RPMI8226 (cell line): ENCODE results near the gene SLC16A13.
"Not testable (repeated sequence)": the region's sequence is repeated elsewhere in the genome, so short reads cannot be mapped to it uniquely, and the experiment has no call there.

ENCODE experiments used
- DNase-seq: peaks from one replicate; pipeline ENCODE4 v3.0.0-alpha.2; 2015

The SLC16A13 gene

GRCh38 chr17:7068268-7068667 lies 32.5 kb downstream of the SLC16A13 start:
- DNase-seq = no peak

- DNase-seq = no peak
Observed at GRCh38 chr17:7070712-7071111, 34.9 kb downstream of the SLC16A13 start.

GRCh38 chr17:7072406-7072805 lies 36.6 kb downstream of the SLC16A13 start:
- DNase-seq = no peak

GRCh38 chr17:7074931-7075330 lies 39.1 kb downstream of the SLC16A13 start:
- no peak for DNase-seq

GRCh38 chr17:7077911-7078546 lies 42.2 kb downstream of the SLC16A13 start:
- DNase-seq = no peak

- no peak for DNase-seq
Observed at GRCh38 chr17:7078711-7079110, 42.9 kb downstream of the SLC16A13 start.

- no peak for DNase-seq
Observed at GRCh38 chr17:7079581-7080455, 44.0 kb downstream of the SLC16A13 start, which contains the start of gene CLEC10A. CLEC10A (minus strand) TSS chr17:7080251; CDS start chr17:7078812, 1,439 bp downstream.

- DNase-seq = no peak
Observed at GRCh38 chr17:7080456-7081041, 44.7 kb downstream of the SLC16A13 start.

GRCh38 chr17:7081341-7082062 lies 45.7 kb downstream of the SLC16A13 start:
- DNase-seq = peak; percentile 19

- no peak for DNase-seq
Observed at GRCh38 chr17:7083592-7083991, 47.8 kb downstream of the SLC16A13 start.

GRCh38 chr17:7084088-7084487 lies 48.3 kb downstream of the SLC16A13 start:
- peak; percentile 71 for DNase-seq

GRCh38 chr17:7088442-7088841 lies 52.6 kb downstream of the SLC16A13 start:
- not testable (repeated sequence) for DNase-seq

GRCh38 chr17:7089570-7089969 lies 53.8 kb downstream of the SLC16A13 start:
- DNase-seq = not testable (repeated sequence)
